NOMO-1 treated with dmso at 0.1 percent for 144 hours (cell line): ENCODE results near the gene NEURL3.

Experiments used
- DNase-seq: peaks from one replicate; lab custom pipeline; 2025; ENCODE audit not compliant: unreplicated experiment; lab: John Stamatoyannopoulos, UW

The NEURL3 gene

GRCh38 chr2:96540136-96540535 lies 35.0 kb upstream of the NEURL3 start:
- no peak for DNase-seq

DNA sequence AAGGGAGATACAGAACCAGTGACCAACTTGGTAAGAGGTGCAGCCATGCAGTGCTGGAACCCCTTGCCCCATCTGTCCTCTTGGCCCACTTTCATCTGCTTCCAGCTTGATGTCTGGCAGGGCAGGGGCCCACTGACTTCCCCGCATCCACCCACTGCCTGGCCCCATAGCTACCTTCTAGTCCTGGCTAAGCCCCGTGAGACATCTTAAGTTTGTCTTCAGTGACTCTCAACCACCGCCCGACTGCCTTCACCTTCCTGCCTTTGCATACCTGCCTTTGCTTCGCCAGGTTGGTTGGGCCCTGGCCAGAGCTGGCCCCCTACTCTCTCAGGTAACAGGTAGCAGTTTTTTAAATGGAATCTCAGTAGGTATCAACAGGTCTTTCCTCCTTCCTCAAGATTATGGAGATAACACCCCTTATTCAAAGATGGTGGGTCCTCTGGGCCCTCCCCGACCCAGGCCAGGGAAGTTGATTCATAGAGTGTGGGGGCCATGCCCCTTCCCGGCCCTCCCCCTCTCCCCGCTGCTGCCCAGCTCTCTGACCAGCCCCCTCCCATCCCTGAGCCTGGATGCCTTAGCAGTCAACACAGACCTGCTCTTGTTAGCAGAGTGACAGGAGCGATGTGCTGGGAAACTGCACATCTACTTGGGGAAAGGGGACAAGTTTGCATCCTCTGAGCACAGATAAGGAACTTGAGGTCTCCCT lies 34.2 kb upstream of the NEURL3 start:
- DNase-seq: no peak

DNA sequence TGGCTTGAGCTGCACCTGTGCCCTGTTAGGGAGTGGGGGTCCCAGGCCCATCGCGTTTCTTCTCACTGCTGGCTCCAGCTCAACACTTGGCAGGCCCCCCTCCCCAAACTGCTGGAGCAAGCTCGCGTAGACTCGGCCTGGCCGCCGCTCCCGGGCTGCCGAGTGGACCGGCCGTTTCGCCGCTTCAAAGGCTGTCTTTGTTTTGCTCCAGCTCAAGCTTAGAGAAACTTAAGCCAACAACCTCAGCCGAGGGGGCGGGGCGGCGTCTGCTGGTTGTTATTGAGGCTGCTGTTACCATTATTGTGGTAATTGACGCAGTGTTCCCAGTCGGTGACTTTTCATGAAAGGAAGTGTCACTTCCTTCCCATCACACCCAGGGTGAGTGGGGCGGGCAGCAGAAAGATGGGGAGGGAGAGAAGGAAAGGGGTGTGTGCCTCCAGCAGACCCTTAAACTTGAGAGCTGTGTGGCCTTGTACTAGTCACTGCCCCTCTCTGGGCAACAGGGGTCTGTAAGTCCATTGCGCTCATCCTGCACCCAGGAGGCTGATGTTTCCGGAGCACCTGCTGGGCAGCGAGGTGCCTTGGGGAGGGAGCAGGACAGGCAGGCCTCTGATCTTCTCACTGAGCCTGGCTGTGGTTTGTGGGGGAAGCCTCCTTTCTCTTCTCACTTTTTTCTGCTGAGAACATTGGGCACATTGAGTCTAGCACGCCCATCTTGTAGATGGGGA lies 33.5 kb upstream of the NEURL3 start:
- DNase-seq: no peak

- DNase-seq: no peak
Observed at GRCh38 chr2:96537734-96538486, 32.8 kb upstream of the NEURL3 start.

DNA sequence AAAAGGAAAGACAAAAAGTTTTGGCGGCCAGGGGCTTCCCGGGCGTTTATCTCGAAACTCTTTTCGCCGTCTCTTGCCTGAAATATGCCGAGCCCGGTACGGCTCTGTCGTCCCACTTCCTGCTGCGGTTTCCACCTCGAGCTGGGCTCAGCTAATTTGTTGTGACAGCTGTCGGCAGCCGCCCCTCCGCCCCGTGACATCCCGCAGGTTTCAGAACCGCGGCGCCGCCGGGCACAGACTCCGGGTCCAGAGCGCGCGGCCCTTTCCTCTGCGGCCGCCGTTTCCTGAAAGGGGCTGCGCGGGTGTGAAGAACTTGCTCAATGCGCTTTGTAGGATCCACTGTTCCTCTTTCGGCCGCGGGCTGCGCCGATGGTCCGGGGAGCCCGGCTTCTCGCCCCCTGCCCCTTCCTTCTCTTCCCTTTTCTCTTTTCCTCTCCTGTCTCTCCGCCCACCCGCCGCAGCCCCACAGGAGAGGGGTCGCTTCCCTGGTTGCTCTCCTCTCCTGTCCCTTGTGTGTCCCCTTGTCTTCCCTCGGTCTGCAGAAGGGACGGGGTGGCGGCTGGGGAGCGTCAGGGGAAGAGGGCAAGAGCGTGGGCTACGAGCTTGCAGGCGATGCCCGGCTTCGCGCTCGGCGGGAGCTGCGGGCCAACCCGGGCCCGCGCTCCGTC lies 32.0 kb upstream of the NEURL3 start:
- DNase-seq: peak; percentile 89

DNA sequence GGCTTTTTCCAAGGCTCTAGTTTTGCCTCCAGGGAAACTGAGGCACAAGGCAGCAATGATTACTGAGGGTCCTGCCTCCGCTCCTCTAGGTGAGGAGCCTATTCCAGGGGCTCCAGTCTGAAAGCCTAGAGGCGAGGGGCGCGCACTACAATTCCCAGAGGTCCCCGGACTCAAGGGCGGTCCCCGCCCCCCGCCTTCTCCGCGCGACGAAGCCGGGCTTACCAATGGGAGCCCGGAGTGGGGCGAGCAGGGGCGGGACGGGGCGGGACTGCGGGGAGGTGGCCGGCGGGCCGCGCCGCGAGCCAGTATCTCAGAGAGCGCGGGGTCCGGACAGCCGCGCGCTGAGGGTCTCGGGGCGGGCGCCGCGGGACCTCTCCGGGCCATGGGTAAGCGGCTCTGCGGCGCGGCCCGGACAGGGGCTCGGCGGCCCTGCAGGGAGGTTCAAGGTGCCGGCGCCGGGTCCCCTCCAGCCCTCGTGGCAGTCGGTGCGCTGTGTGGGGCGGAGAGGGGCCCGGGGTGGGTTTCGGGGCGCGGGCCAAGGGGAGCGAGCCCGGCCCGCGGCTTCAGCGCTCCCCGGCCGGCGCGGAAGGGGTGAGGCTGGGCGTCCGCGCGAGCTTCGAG lies 31.4 kb upstream of the NEURL3 start, which contains the start of gene ARID5A:
ARID5A (plus strand) TSS at position 308 of the 621 bp plus-strand sequence; CDS start at position 383, 75 bp downstream.
- peak; percentile 63 for DNase-seq

DNA sequence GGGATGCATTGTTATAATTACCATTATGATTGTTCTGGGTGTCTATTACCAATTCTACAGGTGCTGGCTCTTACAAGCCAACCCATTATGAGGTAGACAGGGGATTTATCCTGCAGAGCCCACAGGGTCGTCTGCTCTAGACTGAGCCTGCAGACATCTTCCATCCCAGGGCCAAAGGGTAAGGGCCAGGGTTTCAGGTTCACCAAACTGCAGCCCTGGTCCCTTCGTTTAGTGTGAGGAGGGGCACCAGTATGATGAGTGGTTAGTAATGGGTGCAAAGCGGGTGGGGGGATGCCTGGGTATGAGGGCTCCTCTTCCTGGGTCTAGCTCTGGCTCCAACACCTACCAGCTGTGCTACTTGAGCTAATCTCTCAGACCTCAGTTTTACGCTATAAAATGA lies 30.2 kb upstream of the NEURL3 start:
- DNase-seq: no peak

GRCh38 chr2:96534701-96535181 lies 29.6 kb upstream of the NEURL3 start:
- DNase-seq: no peak

- DNase-seq: no peak
Observed at GRCh38 chr2:96534141-96534540, 29.0 kb upstream of the NEURL3 start.

DNA sequence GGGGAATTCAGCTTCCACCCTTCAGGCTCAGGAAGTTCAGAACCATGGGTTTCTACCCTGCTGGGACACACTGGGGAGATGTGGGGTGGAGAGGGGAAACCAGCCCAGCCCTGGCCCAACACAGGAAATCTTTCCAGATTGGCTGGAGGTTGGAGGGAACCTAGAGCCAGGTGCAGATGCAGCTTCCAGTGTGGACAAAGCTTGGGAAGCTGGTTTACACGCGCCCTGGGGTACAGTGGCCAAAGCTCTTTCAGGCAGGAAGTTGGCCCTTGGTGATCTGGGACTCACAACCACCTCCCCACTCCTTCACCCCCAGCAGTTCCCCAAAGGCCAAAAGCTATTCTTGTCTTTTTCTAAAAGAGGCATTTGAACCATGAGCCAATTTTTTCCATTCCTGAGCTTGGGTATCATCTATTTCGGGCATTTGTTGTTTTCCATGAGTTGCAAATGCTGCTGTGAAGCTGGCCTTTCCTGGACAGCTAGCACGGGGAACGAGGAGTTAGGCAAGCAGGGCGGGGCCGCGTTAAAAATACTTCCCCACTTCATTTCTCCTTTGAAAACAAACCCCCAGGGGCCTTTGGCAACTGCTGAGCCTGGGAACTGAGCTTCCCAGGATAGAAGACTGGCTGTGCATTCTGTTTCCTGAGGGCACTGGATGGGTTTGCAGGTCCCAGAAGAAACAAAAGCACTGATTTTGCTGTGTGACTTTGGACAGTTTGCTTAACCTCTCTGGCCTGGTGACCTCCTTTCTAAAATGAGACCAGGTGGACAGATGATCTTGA lies 28.3 kb upstream of the NEURL3 start:
- no peak for DNase-seq

- no peak for DNase-seq
Observed at GRCh38 chr2:96532641-96533291, 27.6 kb upstream of the NEURL3 start.

- DNase-seq: peak; percentile 95
Observed at GRCh38 chr2:96531872-96532505, 26.8 kb upstream of the NEURL3 start.

DNA sequence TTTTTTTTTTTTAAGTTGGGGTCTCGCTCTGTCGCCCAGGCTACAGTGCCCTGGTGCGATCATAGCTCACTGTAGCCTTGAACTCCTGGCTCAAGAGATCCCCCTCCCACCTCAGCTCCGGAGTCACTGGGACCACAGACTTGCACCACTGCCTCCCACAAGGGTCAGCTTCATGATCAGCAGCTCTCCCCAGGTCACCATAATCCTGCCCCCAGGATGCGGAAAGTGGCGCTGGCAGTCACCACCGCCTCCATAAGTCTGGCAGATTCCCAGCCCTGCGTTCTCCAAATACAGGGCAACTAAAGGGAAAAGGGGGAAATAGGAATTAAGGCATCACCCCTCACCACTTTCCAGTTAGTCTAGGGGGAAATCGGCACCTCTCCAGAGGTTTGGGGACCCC lies 26.2 kb upstream of the NEURL3 start:
- DNase-seq: no peak

- DNase-seq: no peak
Observed at GRCh38 chr2:96530474-96531357, 25.6 kb upstream of the NEURL3 start.

DNA sequence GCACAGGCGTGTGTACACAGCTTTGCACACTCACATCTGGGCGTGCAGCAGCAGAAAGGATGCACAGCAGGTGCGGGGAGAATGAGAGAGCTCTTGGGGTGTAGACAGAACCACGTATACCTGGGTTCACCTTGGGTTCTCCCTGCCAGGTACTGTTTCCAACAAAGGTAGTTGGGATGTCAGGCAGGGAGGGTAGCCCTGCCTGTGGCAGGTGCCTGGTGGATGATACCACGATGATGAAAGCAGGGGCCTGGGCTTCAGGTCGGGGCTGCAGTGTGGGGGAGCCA lies 24.9 kb upstream of the NEURL3 start:
- DNase-seq: no peak

DNA sequence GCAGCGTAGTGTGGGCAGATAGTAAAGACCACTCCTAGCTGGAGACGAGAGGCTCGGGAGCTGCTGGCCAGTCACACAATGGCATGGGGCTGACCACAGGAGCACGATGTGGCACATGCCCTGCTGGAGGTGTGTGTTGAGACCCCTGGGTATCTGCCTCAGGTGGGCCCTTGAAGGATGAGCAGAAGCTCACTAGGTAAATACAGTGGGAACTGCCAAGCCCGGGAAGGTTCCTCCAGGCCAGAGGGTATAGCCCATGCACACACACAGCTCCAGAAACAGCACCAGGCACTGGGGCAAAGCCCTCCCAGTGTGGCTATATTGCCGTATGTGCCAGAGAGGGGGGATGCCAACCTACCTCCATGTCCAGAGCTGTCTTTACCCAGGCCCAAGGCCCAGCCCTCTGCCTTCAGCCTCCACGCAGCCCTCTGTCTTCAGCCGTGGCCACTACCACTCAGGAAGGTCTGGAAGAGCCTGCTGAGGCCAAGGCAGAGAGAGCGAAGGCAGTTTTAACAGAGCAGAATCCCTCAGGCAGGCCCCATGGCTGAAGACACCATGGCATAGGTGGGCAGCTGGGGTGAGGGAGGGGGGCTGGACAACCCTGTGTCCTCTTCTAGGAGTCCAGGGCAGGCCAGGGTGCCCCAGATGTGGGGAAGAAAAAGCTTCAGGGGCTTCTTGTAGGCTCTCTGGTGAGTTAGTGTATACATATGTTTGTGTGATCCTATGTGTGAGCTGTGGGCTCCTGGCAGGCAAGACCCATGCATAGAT lies 24.4 kb upstream of the NEURL3 start:
- DNase-seq: no peak

- DNase-seq: no peak
Observed at GRCh38 chr2:96528700-96529375, 23.7 kb upstream of the NEURL3 start.
